Motor neuron (in vitro differentiated cells): ENCODE data around the gene GNAQ. TPM values are rescaled to one million over a fixed set of nuclear protein-coding genes. Genes with fewer than 3 reads are reported as not detected.
A peak's percentile ranks its signal among the peaks of the same experiment; 100 is the strongest.

Experiments
- ATAC-seq, 8 experiments: fragments of 200-7000 bp; cut with Tn5 transposase; replicated peaks in 6 of 8; 2 replicates each; pipeline ENCODE4 v1.8.0; 2021; ENCODE audit warnings: mild to moderate bottlenecking in 8 of 8, moderate library complexity in 8 of 8
- H3K27ac ChIP-seq, 2 donors: fragments of 250-450 bp; sonication (Bioruptor Pico); 2 replicates each; pipeline ENCODE4 v1.9.0; 2021; ENCODE audit warnings: antibody characterized with exemption in 2 of 2, mild to moderate bottlenecking in 2 of 2, moderate library complexity in 1 of 2
- H3K4me1 ChIP-seq, 2 donors: fragments of 250-450 bp; sonication (Bioruptor Pico); replicated peaks in 1 of 2; 2 replicates each; pipeline ENCODE4 v1.6.1; 2021; ENCODE audit warnings: antibody characterized with exemption in 2 of 2, mild to moderate bottlenecking in 2 of 2, moderate library complexity in 1 of 2
- H3K4me3 ChIP-seq, 5 donors: fragments of 250-450 bp; sonication (Bioruptor Pico); 2 replicates each; pipeline ENCODE4 v1.9.0; 2021; ENCODE audit warnings: antibody characterized with exemption in 5 of 5, mild to moderate bottlenecking in 5 of 5, moderate library complexity in 4 of 5
- WGBS, 10 experiments: fragments of 450-650 bp; shearing (Covaris generic); methylation state at CpG; one replicate each; pipeline ENCODE4 v1.0.0; 2022; 5-methylcytosine and 5-hydroxymethylcytosine counted together
- in situ Hi-C, 9 experiments: fragments of 400-800 bp; cut with MboI; loops; one replicate each; pipeline ENCODE4 v1.15.0; 2021; ENCODE audit warnings: low sequenced_read_pairs in 9 of 9, low pct_unique_long_range_greater_than_20kb in 2 of 9; ENCODE audit not compliant: unreplicated experiment in 9 of 9
- total RNA-seq, 8 experiments: library from RNA; unstranded; fragments of 300-600 nt; gene quantifications; 2 replicates each; pipeline versions ENCODE4 v1.2.3 to v1.2.4, GENCODE V29; 2022

The GNAQ gene
- total RNA-seq, 8 experiments from 2014 or later: 10.5 to 84.7 (median 37.9) TPM

- Histone ChIP-seq H3K4me3 (no peak overlapping the region), H3K27ac (no peak overlapping the region), H3K4me1 (peaks cover 0 to 4% of the 10 kb centered on the region in 2 donors)
- in situ Hi-C loops: no loop called here
- ATAC-seq: no peak
- WGBS, 10 experiments: 70 to 100% (median 100%) methylated on average over 1 to 4 of the region's 4 CpGs; no CpG with 5 or more reads in 3 of the 10 experiments
These were observed 22.4 kb downstream of the GNAQ start for GRCh38 chr9:78009186-78009585.

DNA sequence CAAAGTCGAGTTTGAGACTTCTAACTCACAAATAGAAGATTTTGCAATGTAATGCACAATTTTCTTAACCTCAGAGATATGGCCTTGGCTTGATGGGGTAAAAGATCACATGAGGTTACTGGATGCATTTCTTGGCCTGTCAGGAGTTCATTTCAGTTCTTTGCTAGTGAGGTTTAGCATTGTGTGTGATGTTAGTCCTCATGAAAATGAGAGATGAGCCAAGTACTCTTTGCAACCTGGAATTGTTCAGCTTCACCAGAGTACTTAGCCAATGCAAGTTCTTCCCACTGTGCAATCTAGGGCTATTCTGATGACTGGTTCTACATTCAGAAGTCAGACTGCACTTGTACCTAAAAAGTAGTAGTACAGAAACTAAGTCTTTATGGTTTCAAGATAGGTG lies 24.9 kb downstream of the GNAQ start:
- WGBS, 10 experiments: 0 to 100% (median 88%) methylated on average over 1 of the region's 1 CpG; no CpG with 5 or more reads in 3 of the 10 experiments
- no peak overlapping the region for H3K4me3 ChIP-seq
- ATAC-seq: no peak
- peaks cover 0 to 5% of the 10 kb centered on the region in 2 donors for H3K4me1 ChIP-seq
- in situ Hi-C loops: no loop called here
- no peak overlapping the region for H3K27ac ChIP-seq

DNA sequence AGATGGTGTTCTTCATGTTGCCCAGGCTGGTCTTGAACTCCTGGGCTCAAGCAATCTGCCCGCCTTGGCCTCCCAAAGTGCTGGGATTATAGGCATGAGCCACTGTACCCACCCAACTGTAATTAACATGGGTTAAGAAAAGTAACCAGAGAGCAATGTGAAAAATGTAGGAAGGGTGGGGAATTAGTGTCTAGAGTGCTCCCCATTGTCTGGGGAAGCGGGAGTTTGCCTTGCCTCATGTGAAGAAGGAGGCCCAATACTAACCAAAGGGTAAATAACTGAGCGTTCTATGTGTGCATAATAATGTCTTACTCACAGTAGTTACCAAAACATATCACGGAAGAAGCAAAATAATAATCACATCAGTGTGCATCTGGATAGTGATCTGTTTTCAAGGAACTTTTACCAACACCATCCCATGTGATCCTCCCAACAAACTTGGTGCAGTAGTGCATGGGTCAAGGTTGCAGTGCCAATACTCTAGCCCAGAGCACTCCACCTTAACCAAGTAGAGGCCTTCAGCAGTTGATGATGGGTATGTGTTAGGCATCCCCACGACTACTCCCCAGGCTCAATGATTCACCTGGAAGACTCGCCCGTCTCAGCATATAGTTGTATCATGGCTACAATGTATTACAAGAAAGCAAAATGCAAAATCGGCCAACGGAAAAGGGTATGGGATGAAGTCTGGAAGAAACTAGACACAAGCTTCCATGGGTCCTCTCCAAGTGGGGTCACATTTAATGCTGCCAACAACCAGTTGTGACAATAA lies 26.2 kb downstream of the GNAQ start:
- in situ Hi-C loops: no loop called here
- Histone ChIP-seq H3K27ac (no peak overlapping the region), H3K4me1 (peaks cover 0 to 9% of the 10 kb centered on the region in 2 donors), H3K4me3 (no peak overlapping the region)
- no peak for ATAC-seq
- 53 to 97% (median 89%) methylated on average over 1 to 8 of the region's 9 CpGs; no CpG with 5 or more reads in 1 of the 10 experiments for WGBS, 10 experiments

DNA sequence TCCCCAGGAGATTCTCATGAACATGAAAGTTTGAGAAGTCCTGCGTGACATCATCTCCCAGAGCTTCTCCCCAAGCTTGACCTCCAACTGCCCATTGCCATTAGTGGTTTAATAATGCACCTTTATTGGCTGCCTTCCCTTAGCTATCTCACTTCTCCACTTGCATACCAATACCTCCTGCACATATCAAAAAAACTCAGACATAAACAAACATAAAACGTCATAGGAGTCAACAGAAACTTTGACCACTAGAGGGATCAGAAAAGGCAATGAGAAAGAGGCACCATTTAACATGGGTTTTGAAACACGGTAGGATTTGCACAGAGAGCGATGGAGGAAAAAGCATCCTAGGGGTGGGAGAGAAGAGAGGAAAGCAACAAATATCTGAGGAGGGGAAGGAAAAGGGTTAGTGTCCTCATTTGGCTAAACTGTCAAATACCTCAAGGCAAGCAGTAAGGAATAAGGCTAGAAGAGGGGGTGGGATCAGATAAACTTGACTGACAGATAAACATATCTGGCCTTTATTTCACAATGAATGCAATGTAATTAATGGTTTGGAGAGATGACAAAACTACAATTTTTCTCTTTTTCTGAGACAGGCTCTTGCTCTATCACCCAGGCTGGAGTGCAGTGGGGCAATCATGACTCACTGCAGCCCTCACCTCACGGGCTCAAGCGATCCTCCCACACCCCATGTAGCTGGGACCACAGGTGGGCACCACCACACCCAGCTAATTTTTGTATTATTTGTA lies 27.0 kb downstream of the GNAQ start:
- no peak for ATAC-seq
- peaks cover 0 to 13% of the 10 kb centered on the region in 2 donors for H3K4me1 ChIP-seq
- H3K27ac ChIP-seq: no peak overlapping the region
- WGBS, 10 experiments: 50 to 100% (median 82%) methylated on average over 1 to 5 of the region's 6 CpGs; no CpG with 5 or more reads in 2 of the 10 experiments
- H3K4me3 ChIP-seq: no peak overlapping the region
- in situ Hi-C loops: no loop called here

- no peak overlapping the region for H3K4me3 ChIP-seq
- H3K4me1 ChIP-seq: peaks cover 0 to 14% of the 10 kb centered on the region in 2 donors
- 80 to 100% (median 93%) methylated on average over 1 to 4 of the region's 4 CpGs; no CpG with 5 or more reads in 3 of the 10 experiments for WGBS, 10 experiments
- ATAC-seq: no peak
- H3K27ac ChIP-seq: no peak overlapping the region
- in situ Hi-C loops: no loop called here
These were observed 27.9 kb downstream of the GNAQ start for GRCh38 chr9:78003730-78004129.

GRCh38 chr9:78001946-78002731 lies 29.5 kb downstream of the GNAQ start:
- Histone ChIP-seq H3K27ac (no peak overlapping the region), H3K4me1 (peaks cover 13 to 24% of the 10 kb centered on the region in 2 donors), H3K4me3 (no peak overlapping the region)
- peak in 1 of 8 experiments; percentile 24 for ATAC-seq
- in situ Hi-C loops: no loop called here
- 75 to 100% (median 98%) methylated on average over 1 to 4 of the region's 4 CpGs; no CpG with 5 or more reads in 2 of the 10 experiments for WGBS, 10 experiments

GRCh38 chr9:78000221-78000620 lies 31.4 kb downstream of the GNAQ start:
- WGBS, 10 experiments: 77 to 100% (median 96%) methylated on average over 1 to 2 of the region's 2 CpGs; no CpG with 5 or more reads in 2 of the 10 experiments
- no peak for ATAC-seq

GRCh38 chr9:77999231-77999631 lies 32.4 kb downstream of the GNAQ start:
- 4 to 100% (median 94%) methylated on average over 1 to 2 of the region's 2 CpGs for WGBS, 10 experiments
- in situ Hi-C loops: loop anchor here in 1 of 9 experiments (25.0 kb wide), 1 partner anchor 213 kb away; no protein-coding TSS in a partner anchor
- Histone ChIP-seq H3K27ac (no peak overlapping the region), H3K4me3 (no peak overlapping the region), H3K4me1 (peaks cover 13 to 24% of the 10 kb centered on the region in 2 donors)
- peak in 2 of 8 experiments; percentile 20 to 36 for ATAC-seq

More at GRCh38 chr9:78000221-78000620, 31.4 kb downstream of the GNAQ start:
- Histone ChIP-seq H3K4me3 (no peak overlapping the region), H3K27ac (no peak overlapping the region), H3K4me1 (peaks cover 13 to 24% of the 10 kb centered on the region in 2 donors)
- in situ Hi-C loops: no loop called here

- peak overlapping the region in 1 of 2 donors; percentile 40 for H3K27ac ChIP-seq
- no peak overlapping the region for H3K4me3 ChIP-seq
- peak in 5 of 8 experiments; percentile 86 to 91 (median 89) for ATAC-seq
- peaks cover 13 to 24% of the 10 kb centered on the region in 2 donors for H3K4me1 ChIP-seq
- WGBS, 10 experiments: 52 to 100% (median 92%) methylated on average over 1 to 8 of the region's 16 CpGs; no CpG with 5 or more reads in 1 of the 10 experiments
- in situ Hi-C loops: loop anchor here in 1 of 9 experiments (25.0 kb wide), 1 partner anchor 215 kb away; no protein-coding TSS in a partner anchor
These were observed 33.9 kb downstream of the GNAQ start for GRCh38 chr9:77997611-77998284.

DNA sequence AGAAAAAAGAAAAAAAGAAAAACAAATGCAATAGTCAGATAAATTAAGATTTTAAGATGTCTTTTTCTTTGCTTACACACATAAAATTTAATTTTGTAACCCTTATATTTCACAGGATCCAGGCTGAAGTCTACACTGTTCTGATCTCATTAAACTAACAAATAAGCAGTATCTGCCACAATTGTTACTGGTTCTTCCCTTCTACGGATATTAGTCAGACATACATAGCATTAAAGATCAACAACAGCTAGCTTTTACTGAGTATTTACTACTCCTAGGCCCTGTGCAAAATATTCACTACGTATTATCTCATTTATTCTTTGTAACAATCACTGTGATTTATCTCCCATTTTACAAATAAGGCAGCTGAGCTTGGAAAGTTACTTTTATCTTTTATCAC lies 34.9 kb downstream of the GNAQ start:
- no peak overlapping the region for H3K27ac ChIP-seq
- ATAC-seq: no peak
- WGBS, 10 experiments: 70 to 100% (median 94%) methylated on average over 1 to 2 of the region's 2 CpGs
- in situ Hi-C loops: loop anchor here in 1 of 9 experiments (25.0 kb wide), 1 partner anchor 216 kb away; no protein-coding TSS in a partner anchor
- peaks cover 13 to 23% of the 10 kb centered on the region in 2 donors for H3K4me1 ChIP-seq
- H3K4me3 ChIP-seq: no peak overlapping the region

DNA sequence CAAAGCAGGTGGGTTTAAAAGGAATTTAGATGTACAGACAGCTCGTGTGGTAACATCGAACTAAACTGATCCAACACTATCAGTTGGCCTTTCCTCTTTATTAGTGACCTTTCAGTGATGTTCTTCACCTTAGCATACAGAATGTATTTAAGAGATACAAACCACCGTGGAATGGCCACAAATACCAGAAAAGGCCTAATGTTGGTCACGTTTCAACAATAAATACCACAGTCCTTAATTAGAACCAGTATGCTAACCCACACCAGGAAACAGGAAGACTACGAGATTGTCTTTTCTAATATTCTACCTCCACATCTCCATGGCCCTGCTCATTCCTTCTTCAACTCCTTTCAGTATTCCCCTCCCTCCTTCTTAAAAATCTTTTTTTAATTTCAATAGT lies 40.4 kb downstream of the GNAQ start:
- 23 to 96% (median 85%) methylated on average over 2 to 5 of the region's 5 CpGs for WGBS, 10 experiments
- in situ Hi-C loops: loop anchor here in 1 of 9 experiments (25.0 kb wide), 1 partner anchor 221 kb away; no protein-coding TSS in a partner anchor
- Histone ChIP-seq H3K27ac (no peak overlapping the region), H3K4me1 (peaks cover 0 to 3% of the 10 kb centered on the region in 2 donors), H3K4me3 (no peak overlapping the region)
- no peak for ATAC-seq

- in situ Hi-C loops: loop anchor here in 1 of 9 experiments (25.0 kb wide), 1 partner anchor 222 kb away; no protein-coding TSS in a partner anchor
- Histone ChIP-seq H3K4me1 (peaks cover 0 to 3% of the 10 kb centered on the region in 2 donors), H3K27ac (no peak overlapping the region), H3K4me3 (no peak overlapping the region)
- no peak for ATAC-seq
These were observed 41.7 kb downstream of the GNAQ start for GRCh38 chr9:77989909-77990308.
